H9 (cell line): ENCODE data around the gene CHCHD6. TPM values are rescaled to one million over a fixed set of nuclear protein-coding genes. Genes with fewer than 3 reads are reported as not detected.

Experiments
- DNase-seq: peaks from one replicate; pipeline ENCODE4 v3.0.0-alpha.2; 2017
- H2AFZ ChIP-seq: one replicate; pipeline ENCODE4 v1.6.1; 2013; ENCODE audit warnings: mild to moderate bottlenecking, low read length, control low read depth, moderate library complexity
- H2AK5ac ChIP-seq: 2 replicates; pipeline ENCODE4 v1.6.1; 2013; ENCODE audit warnings: low read length, control low read depth, mixed read lengths; ENCODE audit not compliant: insufficient read length
- H2BK120ac ChIP-seq: one replicate; pipeline ENCODE4 v1.6.1; 2013; ENCODE audit warnings: low read depth, mild to moderate bottlenecking, low read length, control low read depth, inconsistent platforms; ENCODE audit not compliant: poor library complexity, severe bottlenecking
- H2BK12ac ChIP-seq: 2 replicates; pipeline ENCODE4 v1.6.1; 2013; ENCODE audit warnings: low read length, control low read depth, mixed read lengths, low read depth; ENCODE audit not compliant: insufficient read length
- H2BK15ac ChIP-seq: 2 replicates; pipeline ENCODE4 v1.6.1; 2013; ENCODE audit warnings: low read depth, low read length, control low read depth
- H2BK20ac ChIP-seq: one replicate; pipeline ENCODE4 v1.6.1; 2013; ENCODE audit warnings: low read depth, mild to moderate bottlenecking, low read length, control low read depth, inconsistent platforms; ENCODE audit not compliant: poor library complexity, severe bottlenecking
- H2BK5ac ChIP-seq: 2 replicates; pipeline ENCODE4 v1.6.1; 2013; ENCODE audit warnings: low read length, control low read depth, mixed read lengths; ENCODE audit not compliant: insufficient read length
- H3K14ac ChIP-seq: 2 replicates; pipeline ENCODE4 v1.6.1; 2013; ENCODE audit warnings: low read length, control low read depth; ENCODE audit not compliant: insufficient read depth
- H3K18ac ChIP-seq: 2 replicates; pipeline ENCODE4 v1.6.1; 2013; ENCODE audit warnings: low read depth, mild to moderate bottlenecking, mixed read lengths, low read length, control low read depth; ENCODE audit not compliant: insufficient read length
- H3K23ac ChIP-seq: 2 replicates; pipeline ENCODE4 v1.6.1; 2013; ENCODE audit warnings: low read length, control low read depth, mixed read lengths, low read depth; ENCODE audit not compliant: insufficient read length
- H3K23me2 ChIP-seq: 2 replicates; pipeline ENCODE4 v1.6.1; 2013; ENCODE audit warnings: low read depth, mild to moderate bottlenecking, mixed read lengths, low read length, control low read depth; ENCODE audit not compliant: insufficient read length, poor library complexity, severe bottlenecking
- H3K27ac ChIP-seq: 2 replicates; pipeline ENCODE4 v1.5.1; 2013; ENCODE audit warnings: low read length, control low read depth, mixed read lengths, low read depth; ENCODE audit not compliant: insufficient read length
- H3K27me3 ChIP-seq: 2 replicates; pipeline ENCODE4 v1.6.1; 2013; ENCODE audit warnings: low read length, control low read depth, inconsistent platforms; ENCODE audit not compliant: insufficient read depth
- H3K4ac ChIP-seq: 2 replicates; pipeline ENCODE4 v1.6.1; 2013; ENCODE audit warnings: low read depth, mild to moderate bottlenecking, control low read depth, inconsistent platforms, low read length, moderate library complexity
- H3K4me1 ChIP-seq: 2 replicates; pipeline ENCODE4 v1.6.1; 2013; ENCODE audit warnings: low read length, control low read depth, inconsistent platforms; ENCODE audit not compliant: insufficient read depth
- H3K4me2 ChIP-seq: 2 replicates; pipeline ENCODE4 v1.6.1; 2013; ENCODE audit warnings: low read length, control low read depth, mixed read lengths; ENCODE audit not compliant: insufficient read length, insufficient read depth
- H3K56ac ChIP-seq: 2 replicates; pipeline ENCODE4 v1.6.1; 2013; ENCODE audit warnings: low read depth, mild to moderate bottlenecking, mixed read lengths, low read length, control low read depth; ENCODE audit not compliant: insufficient read length
- H3K79me1 ChIP-seq: 2 replicates; pipeline ENCODE4 v1.6.1; 2013; ENCODE audit warnings: low read depth, mild to moderate bottlenecking, moderate library complexity, low read length, control low read depth, inconsistent platforms; ENCODE audit not compliant: insufficient read depth, poor library complexity, severe bottlenecking
- H3K79me2 ChIP-seq: 2 replicates; pipeline ENCODE4 v1.6.1; 2013; ENCODE audit warnings: low read length, control low read depth, inconsistent platforms; ENCODE audit not compliant: insufficient read depth
- H3K9ac ChIP-seq: 2 replicates; pipeline ENCODE4 v1.6.1; 2013; ENCODE audit warnings: low read length, control low read depth, mixed read lengths; ENCODE audit not compliant: insufficient read length; ENCODE audit errors: extremely low read depth
- H3K9me3 ChIP-seq: one replicate; pipeline ENCODE4 v1.6.1; 2013; ENCODE audit warnings: low read depth, low read length, inconsistent platforms; ENCODE audit not compliant: control insufficient read depth
- H3T11ph ChIP-seq: one replicate; pipeline ENCODE4 v1.6.1; 2013; ENCODE audit warnings: mild to moderate bottlenecking, low read length, control low read depth, inconsistent platforms
- H4K20me1 ChIP-seq: one replicate; pipeline ENCODE4 v1.6.1; 2013; ENCODE audit not compliant: control insufficient read depth, insufficient read length, insufficient read depth
- H4K5ac ChIP-seq: 2 replicates; pipeline ENCODE4 v1.6.1; 2013; ENCODE audit warnings: low read depth, mild to moderate bottlenecking, mixed read lengths, low read length, control low read depth; ENCODE audit not compliant: insufficient read length
- H4K8ac ChIP-seq: replicated peaks from 2 replicates; pipeline ENCODE4 v1.6.1; 2013; ENCODE audit warnings: low read length, control low read depth, mixed read lengths, low read depth; ENCODE audit not compliant: insufficient read length
- H4K91ac ChIP-seq: 2 replicates; pipeline ENCODE4 v1.6.1; 2013; ENCODE audit warnings: low read depth, mild to moderate bottlenecking, moderate library complexity, mixed read lengths, low read length, control low read depth; ENCODE audit not compliant: insufficient read length
- H3K27ac Mint-ChIP-seq, 3 experiments: 2 replicates in 2 of 3; 3 replicates in 1 of 3; pipeline ENCODE4 v1.8.0; 2020 to 2021; ENCODE audit warnings: mixed read lengths in 3 of 3, mild to moderate bottlenecking in 1 of 3, moderate library complexity in 1 of 3
- H3K27me3 Mint-ChIP-seq: 2 replicates; pipeline ENCODE4 v1.8.0; 2021; ENCODE audit warnings: low read depth, mild to moderate bottlenecking, moderate library complexity, mixed read lengths
- H3K36me3 Mint-ChIP-seq, 3 experiments: 2 replicates in 2 of 3; 3 replicates in 1 of 3; pipeline ENCODE4 v1.8.0; 2020 to 2021; ENCODE audit warnings: low read depth in 3 of 3, mixed read lengths in 3 of 3; ENCODE audit not compliant: insufficient read depth in 1 of 3
- H3K4me1 Mint-ChIP-seq, 2 experiments: 2 replicates each; pipeline ENCODE4 v1.8.0; 2020; ENCODE audit warnings: mixed read lengths in 2 of 2
- H3K4me3 Mint-ChIP-seq, 2 experiments: 2 replicates in 1 of 2; 3 replicates in 1 of 2; pipeline ENCODE4 v1.8.0; 2020 to 2021; ENCODE audit warnings: mild to moderate bottlenecking in 2 of 2, mixed read lengths in 2 of 2, moderate library complexity in 1 of 2
- H3K9me3 Mint-ChIP-seq, 2 experiments: 2 replicates in 1 of 2; 3 replicates in 1 of 2; pipeline ENCODE4 v1.8.0; 2020; ENCODE audit warnings: mild to moderate bottlenecking in 2 of 2, mixed read lengths in 2 of 2, moderate library complexity in 1 of 2
- CTCF ChIP-seq: fragments of 200-600 bp; sonication (generic); conservative IDR thresholded peaks from 3 replicates; pipeline ENCODE4 v1.8.0; 2021; ENCODE audit warnings: antibody characterized with exemption, mild to moderate bottlenecking
- WGBS: extraction: QIAGEN DNeasy Blood & Tissue Kit; methylation state at CpG from one replicate; pipeline ENCODE4 v1.1.7; 2013; ENCODE audit warnings: missing lambda C conversion rate, low lambda C conversion rate, mixed read lengths; ENCODE audit not compliant: insufficient read length; ENCODE audit errors: extremely low coverage; 5-methylcytosine and 5-hydroxymethylcytosine counted together
- total RNA-seq: library from RNA; stranded (reverse); gene quantifications from 2 replicates; pipeline ENCODE4 v1.2.1, GENCODE V29; 2021

The CHCHD6 gene
- total RNA-seq, 1 experiment from 2014 or later = 34.2 TPM

- H3K9me3 ChIP-seq = no peaks in the 10 kb centered on the region
- no peak overlapping the region for H4K91ac ChIP-seq
- no peak overlapping the region for H3T11ph ChIP-seq
- no peaks in the 10 kb centered on the region for H4K20me1 ChIP-seq
- H3K18ac ChIP-seq = no peak overlapping the region
- H3K23me2 ChIP-seq = no peaks in the 10 kb centered on the region
- H3K27ac ChIP-seq = no peak overlapping the region
- TF ChIP-seq CTCF = no peak
- no CpG with 5 or more reads among the region's 21 CpGs for WGBS
- peak overlapping the region; percentile 43 for H3K4me2 ChIP-seq
- H3K27ac Mint-ChIP-seq = no peak overlapping the region
- H2BK15ac ChIP-seq = no peak overlapping the region
- no peak overlapping the region for H3K56ac ChIP-seq
- no peak overlapping the region for H3K23ac ChIP-seq
- no peak overlapping the region for H2AFZ ChIP-seq
- no peaks in the 10 kb centered on the region for H3K4me1 ChIP-seq
- H3K79me2 ChIP-seq = peaks cover 6% of the 10 kb centered on the region; the same call in 1 of the 2 replicates
- no peaks in the 10 kb centered on the region for H3K9me3 Mint-ChIP-seq
- H2AK5ac ChIP-seq = no peak overlapping the region
- no peak overlapping the region for H2BK12ac ChIP-seq
- H3K4ac ChIP-seq = no peak overlapping the region
- no peak overlapping the region for H2BK20ac ChIP-seq
- peaks cover 22% of the 10 kb centered on the region for H3K27me3 Mint-ChIP-seq
- no peaks in the 10 kb centered on the region for H3K27me3 ChIP-seq
- no peak overlapping the region for H2BK120ac ChIP-seq
- H3K14ac ChIP-seq = 0 out of 2 replicates have a peak overlapping the region, but pooled peaks have one; percentile 31
- peaks cover 4 to 7% (median 5%) of the 10 kb centered on the region in 3 experiments; a peak in 6 of 7 replicates for H3K36me3 Mint-ChIP-seq
- no peak overlapping the region for H2BK5ac ChIP-seq
- H3K4me3 Mint-ChIP-seq = peak overlapping the region; percentile 63 to 75
- no peaks in the 10 kb centered on the region for H3K79me1 ChIP-seq
- H4K5ac ChIP-seq = no peak overlapping the region
- H3K9ac ChIP-seq = no peak overlapping the region
- no peak overlapping the region for H4K8ac ChIP-seq
- H3K4me1 Mint-ChIP-seq = peaks cover 7 to 25% of the 10 kb centered on the region in 2 experiments
- DNase-seq = no peak
These were observed 280.5 kb downstream of the CHCHD6 start for GRCh38 chr3:126984391-126985131.
